Measurements from ENCODE around the gene SNX5.

SNX5 gene

DNA sequence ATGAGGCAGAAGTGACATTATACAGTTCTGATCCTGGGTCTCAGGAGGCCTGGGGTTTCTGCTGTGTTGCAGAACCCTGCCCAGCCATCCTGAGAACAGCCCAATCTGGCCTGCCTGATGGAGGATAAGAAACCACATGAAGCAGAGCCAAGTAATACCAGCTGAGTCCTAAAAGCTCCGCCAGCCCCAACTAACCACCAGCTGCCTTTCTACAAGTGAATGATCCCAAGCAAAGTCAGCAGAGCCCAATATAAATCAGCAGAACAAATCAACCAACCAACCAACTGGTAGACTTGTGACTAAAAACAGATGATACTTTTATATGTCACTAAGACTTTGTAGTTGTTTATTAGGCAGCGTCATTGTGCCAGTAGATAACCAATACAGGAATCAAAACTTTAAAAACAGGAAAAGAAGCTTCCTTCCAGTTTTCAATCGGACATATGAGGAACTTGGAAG, 52.1 kb downstream of the SNX5 start:
- DNase-seq (ENCODE audit: low spot score), result no peak

DNA sequence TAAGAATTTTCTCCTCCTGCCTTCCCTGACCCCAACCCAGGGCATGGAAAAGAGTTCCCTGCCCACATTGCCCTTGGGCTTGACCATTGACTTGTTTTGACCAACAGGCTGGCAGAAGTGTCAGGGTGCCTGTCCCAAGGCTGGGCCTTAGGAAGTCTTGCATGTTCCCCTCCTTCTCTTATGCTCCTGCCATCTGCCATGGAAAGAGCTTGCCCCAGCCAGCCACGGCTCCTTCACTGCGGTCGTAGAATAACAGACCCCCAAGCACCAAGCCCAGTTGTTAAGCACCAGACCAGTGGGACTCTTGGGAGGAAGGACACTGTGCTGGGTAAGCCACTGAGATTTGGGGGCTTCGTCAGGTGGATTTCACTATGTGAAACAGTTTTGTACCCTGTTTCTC, 53.6 kb downstream of the SNX5 start:
- DNase-seq (ENCODE audit: low spot score), result no peak

DNA sequence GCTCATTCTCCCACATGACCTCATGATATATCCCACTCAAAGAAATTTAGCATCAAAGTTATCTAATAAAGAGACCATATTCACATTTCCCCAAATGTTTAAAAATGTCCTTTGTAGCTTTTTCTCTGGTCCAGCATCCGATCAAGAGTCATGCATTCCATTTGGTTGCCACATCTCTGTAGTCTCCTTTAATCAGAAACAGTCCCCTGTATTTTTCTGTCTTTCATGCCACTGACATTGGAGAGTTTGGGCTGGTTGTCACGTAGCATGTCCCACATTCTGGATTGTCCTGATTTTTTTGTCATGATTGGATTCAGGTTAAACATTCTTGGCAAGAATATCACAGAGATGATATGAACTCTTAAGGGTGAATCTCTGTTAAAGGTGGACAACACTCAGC, 55.7 kb downstream of the SNX5 start:
- DNase-seq (ENCODE audit: low spot score), result no peak

DNA sequence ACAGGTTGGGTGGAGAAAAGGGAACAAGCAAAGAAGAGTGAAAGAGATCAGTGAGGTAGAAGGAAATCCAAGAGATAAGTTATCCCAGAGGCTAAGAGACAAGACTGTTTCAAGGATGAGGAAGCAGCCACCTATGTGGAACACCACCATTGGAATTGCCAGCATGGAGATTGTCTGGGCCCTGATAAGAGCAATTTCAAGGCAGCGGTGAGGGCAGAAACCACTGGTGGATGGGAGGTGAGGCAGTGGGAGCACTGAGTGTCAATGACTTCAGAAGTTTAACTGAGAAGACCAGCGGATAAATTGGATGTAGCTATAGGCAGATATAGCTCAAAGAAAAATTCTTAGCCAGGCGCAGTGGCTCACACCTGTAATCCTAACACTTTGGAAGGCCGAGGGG, 56.7 kb downstream of the SNX5 start:
- DNase-seq (ENCODE audit: low spot score), result no peak

DNA sequence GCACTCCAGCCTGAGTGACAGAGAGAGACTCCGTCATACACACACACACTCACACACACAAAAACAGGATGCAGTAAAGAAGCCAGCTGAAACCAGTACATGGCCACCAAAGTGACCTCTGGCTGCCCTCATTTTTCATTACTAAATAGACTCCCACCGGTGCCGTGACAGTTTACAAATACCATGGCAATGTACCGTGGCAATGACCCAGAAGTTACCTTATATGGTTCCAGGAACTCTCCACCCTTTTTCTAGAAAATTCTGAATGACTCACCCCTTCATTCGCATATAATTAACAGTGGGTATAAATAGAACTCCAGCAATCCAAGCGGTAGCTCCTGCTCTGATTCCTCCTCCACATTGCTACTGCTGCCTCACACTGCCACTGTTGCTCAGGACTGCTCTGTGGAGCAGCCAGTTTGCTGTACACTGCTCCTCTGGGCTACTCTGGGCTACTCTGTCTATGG, 57.7 kb downstream of the SNX5 start:
- no peak for DNase-seq (ENCODE audit: low spot score)

DNA sequence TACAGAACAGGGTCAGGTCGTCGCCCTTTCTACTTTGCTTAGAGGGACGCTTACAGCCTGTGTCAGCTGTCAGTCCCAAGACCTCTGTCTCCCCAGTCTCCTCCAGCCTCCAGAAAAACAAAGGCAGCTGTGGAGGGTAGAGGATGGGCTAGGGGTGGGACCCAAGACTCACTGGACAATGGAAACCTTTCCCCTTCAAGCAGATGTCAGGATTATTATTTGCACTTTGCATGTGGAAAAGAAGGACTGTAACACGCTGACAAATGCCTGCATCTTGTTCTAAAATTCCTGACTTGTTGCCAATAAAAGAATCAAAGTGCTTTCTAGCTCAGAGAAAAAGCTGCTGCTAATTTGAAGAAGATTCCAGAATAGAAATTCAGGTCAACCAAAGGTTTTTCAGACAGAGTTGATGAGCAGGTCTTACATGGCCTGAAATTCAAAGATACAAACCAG, 58.7 kb downstream of the SNX5 start:
- DNase-seq (ENCODE audit: low spot score), result no peak

DNA sequence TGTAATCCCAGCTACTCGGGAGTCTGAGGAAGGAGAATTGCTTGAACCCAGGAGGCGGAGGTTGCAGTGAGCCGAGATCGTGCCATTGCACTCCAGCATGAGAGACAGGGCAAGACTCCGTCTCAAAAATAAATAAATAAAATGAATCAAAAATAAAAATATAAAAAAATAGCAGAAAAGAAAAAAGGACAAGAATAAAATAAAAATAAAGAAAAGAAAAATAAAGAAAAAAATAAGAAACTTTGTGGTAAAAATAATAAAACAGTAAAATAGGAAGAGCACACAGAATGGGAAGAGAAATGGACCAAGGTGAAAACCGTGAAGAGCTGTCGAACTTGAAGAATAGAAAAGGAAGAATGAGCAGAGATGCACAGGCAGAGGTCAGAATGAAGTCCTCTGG, 63.0 kb downstream of the SNX5 start:
- no peak for DNase-seq (ENCODE audit: low spot score)

DNA sequence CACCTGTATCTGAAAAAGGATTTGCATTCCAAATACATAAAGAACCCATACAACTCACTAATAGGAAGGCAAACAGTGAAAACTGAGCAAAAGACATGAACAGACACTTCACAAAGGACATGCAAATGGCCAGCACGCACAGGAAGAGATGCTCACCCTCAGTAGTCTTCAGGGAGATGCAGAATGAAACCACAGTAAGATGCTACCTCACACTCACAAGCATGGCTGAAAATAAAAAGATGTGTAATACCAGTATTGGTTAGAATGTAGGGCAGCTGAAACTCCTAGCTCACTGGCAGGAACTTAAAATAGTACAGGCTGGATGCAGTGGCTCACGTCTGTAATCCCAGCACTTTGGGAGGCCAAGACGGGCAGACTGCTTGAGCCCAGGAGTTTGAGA, 64.6 kb downstream of the SNX5 start:
- DNase-seq (ENCODE audit: low spot score), result no peak

DNA sequence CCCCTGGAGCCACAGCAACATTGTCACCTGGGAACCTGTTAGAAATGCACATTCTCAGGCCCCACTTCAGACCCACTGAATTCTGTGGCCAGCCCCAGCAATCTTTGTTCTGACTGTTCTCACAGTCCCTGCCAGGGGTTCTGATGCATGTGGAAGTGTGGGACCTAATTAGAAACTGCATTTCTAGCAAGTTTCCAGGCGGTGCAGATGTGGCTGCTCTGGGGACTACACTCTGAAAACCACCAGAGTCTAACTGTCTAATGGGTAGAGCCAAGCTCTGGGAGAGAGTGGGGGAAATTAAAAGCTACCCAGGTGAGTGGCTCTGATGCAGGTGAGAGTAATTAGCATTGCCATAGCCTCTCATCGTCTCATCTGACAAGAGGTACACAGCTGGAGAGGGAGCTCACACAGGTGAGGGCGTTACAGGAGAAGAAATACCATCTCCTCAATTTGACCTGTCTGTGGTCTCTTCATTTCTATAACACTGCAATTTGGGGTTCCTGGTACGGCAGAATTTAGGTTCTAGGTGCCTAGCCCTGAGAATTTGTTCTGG, 66.0 kb downstream of the SNX5 start:
- DNase-seq (ENCODE audit: low spot score), result no peak

DNA sequence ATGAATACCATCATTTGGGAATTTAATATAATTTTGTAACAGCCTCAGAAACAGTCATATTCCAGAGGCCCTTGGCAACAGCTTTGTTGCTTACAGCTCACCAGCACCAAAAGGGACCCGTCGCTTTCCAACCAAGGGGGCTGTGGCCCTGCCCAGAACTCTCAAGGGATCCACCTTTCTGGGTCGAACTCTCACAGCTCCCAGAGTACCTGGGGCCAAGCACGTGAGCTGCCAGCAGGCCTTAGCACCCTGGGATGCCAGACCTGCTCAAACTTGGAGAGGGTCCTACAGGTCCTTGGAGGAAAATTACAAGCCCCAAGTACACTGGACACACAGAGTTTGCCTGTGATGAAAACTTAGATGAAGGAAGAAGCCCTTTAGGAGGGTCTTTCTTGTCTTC, 66.6 kb downstream of the SNX5 start:
- no peak for DNase-seq (ENCODE audit: low spot score)

DNA sequence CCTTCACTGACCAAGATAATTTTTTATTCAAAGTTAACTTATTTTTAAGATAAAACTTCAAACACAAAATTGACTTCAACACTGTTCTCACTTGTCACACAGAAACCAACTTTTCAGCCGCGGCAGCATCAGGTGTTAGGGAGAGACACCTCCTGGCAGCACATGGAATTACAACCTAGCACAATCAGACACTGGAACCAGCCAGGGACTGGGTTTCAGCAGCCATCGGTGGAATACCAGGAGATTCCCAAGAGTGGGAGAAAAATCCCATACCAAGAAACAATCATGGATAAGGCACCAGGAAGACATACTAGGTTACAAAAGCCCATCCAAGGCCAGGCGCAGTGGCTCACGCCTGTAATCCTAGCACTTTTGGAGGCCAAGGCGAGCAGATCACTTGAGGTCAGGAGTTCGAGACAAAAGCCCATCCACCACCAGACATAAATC, 70.0 kb downstream of the SNX5 start:
- peak; percentile 78 for DNase-seq (ENCODE audit: low spot score)

DNA sequence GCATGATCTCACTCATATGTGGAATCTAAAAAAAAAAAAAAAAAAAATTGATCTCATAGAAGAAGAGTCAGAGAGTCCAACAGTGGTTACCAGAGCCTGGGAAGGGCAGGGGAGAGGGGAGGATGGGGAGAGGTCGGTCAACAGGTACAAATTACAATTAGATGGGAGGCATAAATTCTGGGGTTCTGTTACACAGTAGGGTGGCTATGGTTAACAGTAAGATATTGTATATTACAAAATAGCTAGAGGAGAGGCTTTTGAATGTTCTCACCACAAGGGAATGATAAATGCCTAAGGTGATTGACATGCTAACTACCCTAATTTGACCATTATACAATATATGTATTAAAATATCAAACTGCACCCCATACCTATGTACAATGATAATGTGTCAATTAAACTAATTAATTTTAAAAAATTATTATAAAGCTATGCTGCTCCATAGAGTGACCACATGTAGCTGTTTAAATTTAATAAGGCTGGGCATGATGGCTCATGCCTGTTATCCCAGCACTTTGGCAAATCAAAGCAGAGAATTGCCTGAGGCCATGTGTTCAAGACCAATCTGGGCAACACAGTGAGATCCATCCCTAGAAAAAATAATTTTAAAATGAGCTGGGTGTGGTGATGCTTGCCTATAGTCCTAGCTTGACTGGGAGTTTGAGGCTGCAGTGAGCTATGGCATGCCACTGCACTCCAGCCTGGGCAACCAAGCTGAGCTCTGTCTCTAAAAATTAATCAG, 70.9 kb downstream of the SNX5 start:
- no peak for DNase-seq (ENCODE audit: low spot score)

DNA sequence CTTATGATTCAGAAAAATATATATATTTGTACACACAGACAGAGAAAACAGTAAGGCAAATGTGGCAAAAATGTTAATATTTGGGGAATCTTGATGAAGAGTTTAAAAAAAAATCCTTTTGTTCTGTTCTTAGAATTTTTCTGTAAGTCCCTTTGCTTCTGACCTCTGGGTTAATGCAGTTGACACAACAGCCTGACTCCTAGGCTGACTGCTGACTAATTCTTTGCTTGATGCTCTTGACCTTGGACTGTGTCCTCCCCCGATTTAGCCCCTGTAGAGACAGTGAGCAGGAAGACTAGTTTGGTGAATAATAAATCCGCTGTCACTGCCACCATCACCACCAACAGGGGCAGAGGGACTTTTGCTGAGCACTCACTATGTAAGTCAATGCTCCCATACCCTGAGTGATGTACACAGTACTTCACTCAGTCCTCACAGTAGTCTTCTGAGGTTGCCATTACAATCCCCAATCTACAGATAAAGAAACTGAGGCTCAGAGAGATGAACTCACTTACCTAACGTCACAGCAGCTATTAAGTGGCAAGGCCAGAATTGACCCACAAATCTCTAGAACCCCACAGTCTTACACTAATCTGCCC, 71.7 kb downstream of the SNX5 start:
- no peak for DNase-seq (ENCODE audit: low spot score)

DNA sequence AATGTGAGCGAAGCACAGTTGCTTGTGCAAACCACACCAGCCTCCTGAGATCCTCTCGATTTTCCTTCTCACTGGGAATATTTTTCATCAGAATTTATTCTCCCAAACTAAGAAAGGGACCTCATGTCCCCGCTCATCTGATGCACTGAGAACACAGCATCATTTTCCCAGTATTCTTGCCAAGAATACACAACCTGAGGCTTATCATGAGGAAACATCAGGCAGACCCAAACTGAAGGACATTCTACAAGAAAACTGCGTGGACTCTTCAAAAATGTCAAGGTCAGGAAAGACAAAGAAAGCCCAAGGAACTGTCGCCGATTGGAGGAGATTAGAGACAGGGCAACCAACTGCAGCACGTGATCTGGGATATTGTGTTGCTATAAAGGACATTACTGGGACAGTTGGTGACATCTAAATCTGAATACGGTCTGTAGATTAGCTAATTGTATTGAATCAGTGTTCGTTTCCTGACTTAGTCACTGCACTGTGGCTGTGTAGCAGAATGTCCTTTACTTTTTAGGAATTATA, 72.3 kb downstream of the SNX5 start:
- no peak for DNase-seq (ENCODE audit: low spot score)

DNA sequence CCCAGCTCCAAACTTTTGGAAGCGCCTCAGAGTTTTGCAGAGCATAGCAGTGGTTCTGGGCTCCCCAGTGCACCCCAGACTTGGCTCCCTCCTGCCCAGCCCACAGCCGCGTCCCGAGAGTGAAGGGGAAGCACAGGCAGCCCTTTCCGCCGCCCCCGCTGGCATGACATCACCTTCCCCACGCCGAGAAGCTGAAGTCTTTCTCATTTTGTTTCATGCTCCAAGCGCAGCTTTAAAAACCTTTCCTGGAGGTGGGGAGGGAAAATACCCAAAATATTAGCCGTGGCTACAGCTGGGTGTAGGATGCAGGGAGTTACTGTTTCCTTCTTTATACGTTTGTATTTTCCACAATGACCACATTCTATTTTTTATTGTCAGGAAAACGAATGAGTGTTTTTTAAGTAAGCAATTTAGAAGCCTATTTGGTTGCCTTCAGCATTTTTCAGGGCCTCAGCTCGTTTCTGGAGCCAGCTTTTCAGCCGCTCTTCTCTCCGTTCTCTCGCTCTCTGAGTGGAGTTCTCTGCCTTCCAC, 72.9 kb downstream of the SNX5 start:
- DNase-seq (ENCODE audit: low spot score), result no peak

DNA sequence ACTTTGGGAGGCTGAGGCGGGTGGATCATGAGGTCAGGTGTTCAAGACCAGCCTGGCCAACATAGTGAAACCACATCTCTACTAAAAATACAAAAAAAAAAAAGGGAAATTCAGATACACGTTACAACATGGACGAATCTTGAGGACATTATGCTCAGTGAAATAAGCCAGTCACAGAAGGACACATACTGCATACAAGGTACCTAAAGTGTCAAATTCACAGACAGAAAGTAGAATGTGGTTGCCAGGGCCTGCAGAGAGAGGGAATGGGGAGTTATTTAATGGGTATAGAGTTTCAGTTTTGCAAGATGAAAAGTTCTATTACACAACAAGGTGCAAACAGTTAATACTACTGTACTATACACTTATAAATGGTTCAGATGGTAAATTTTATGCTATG, 75.1 kb downstream of the SNX5 start:
- DNase-seq (ENCODE audit: low spot score), result no peak

DNA sequence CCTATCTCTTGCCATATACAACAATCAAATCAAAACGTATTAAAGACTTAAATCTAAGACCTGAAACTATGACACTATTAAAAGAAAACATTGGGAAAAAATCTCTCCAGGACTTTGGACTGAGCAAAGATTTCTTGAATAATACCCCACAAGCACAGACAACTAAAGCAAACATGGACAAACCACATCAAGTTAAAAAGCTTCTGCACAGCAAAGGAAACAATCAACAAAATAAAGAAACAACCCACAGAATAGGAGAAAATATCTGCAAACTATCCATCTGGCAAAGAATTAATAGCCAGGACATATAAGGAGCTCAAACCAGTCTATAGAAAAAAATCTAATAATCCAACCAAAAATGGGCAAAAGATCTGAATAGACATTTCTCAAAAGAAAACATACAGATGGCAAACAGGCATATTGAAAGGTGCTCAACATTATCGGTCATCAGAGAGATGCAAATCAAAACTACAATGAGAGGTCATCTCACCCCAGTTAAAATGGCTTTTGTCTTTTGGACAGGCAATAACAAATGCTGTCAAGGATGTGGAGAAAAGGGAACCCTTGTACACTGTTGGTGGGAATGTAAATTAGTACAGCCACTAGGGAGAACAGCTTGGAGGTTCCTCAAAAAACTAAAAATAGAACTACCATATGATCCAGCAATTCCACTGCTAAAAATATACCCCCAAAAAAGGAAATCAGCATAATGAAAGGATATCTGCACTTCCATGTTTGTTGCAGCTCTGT, 76.2 kb downstream of the SNX5 start:
- no peak for DNase-seq (ENCODE audit: low spot score)
